Colonic mucosa (tissue), 4 donors: ENCODE results near the gene SRPK1. TPM values are rescaled to one million over a fixed set of nuclear protein-coding genes. Genes with fewer than 3 reads are reported as not detected.
A peak's percentile ranks its signal among the peaks of the same experiment; 100 is the strongest.

ENCODE experiments used
- DNase-seq: peaks from one replicate; pipeline ENCODE4 v3.0.0-alpha.2; 2020
- H3K27ac ChIP-seq: fragments of 200-600 bp; one replicate; pipeline ENCODE4 v1.8.0; 2021
- H3K27me3 ChIP-seq: fragments of 200-600 bp; one replicate; pipeline ENCODE4 v1.8.0; 2021
- H3K36me3 ChIP-seq: fragments of 200-600 bp; one replicate; pipeline ENCODE4 v1.8.0; 2021
- H3K4me1 ChIP-seq: fragments of 200-600 bp; one replicate; pipeline ENCODE4 v1.8.0; 2021; ENCODE audit warnings: mild to moderate bottlenecking
- H3K4me3 ChIP-seq: fragments of 200-600 bp; one replicate; pipeline ENCODE4 v1.8.0; 2021
- H3K9ac ChIP-seq, 2 donors: one replicate each; pipeline ENCODE4 v1.7.0; 2013; ENCODE audit warnings: control low read depth in 2 of 2, low read depth in 2 of 2, low read length in 2 of 2
- H3K9me3 ChIP-seq: fragments of 200-600 bp; one replicate; pipeline ENCODE4 v1.8.0; 2021
- intact Hi-C: fragments of 100-400 bp; cut with DNase I; formaldehyde crosslinking; loops from one replicate; pipeline ENCODE4 v1.14.1; 2022
- total RNA-seq, 2 donors: library from RNA; stranded (reverse); fragmentation: NEBNext Ultra II Directional in 1 of 2; extraction: Animal tissue kit (Norgen Biotek cat#: 25700) in 1 of 2; gene quantifications; one replicate each; pipeline ENCODE4 v1.2.1, GENCODE V29; 2021
- TF ChIP-seq, protein P1 (sequence below): fragments of 200-600 bp; IDR thresholded peaks from one replicate; pipeline ENCODE4 v1.8.0; 2022; ENCODE audit warnings: antibody characterized with exemption, mild to moderate bottlenecking
- donor health status: healthy.
- donor health status: DM: no; HTN: no; CAD: no.
- donor health status: DM: no; HTN: no; CAD: no.

SRPK1 gene
- total RNA-seq, 2 donors from 2014 or later, result 89.4 to 111 TPM

DNA sequence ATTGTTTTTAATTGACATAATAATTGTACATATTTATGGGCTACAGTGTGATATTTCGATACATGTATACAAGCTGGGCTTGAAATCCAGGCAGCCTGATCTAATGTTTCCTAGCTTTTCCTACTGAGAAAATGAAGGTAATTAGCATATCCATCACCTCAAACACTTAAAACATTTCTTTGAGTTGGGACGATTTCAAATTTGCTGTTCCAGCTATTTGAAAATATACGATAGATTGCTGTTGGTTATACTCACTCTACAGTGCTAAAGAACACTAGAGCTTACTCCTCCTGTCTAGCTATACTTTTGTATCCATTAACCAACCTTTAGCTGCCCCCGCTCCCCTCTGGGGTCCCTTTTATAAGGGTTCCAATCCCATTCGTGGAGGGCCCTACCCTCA is 111.1 kb downstream of the SRPK1 start:
- no peak overlapping the region for H3K4me3 ChIP-seq
- H3K36me3 ChIP-seq, result no peaks in the 10 kb centered on the region

DNA sequence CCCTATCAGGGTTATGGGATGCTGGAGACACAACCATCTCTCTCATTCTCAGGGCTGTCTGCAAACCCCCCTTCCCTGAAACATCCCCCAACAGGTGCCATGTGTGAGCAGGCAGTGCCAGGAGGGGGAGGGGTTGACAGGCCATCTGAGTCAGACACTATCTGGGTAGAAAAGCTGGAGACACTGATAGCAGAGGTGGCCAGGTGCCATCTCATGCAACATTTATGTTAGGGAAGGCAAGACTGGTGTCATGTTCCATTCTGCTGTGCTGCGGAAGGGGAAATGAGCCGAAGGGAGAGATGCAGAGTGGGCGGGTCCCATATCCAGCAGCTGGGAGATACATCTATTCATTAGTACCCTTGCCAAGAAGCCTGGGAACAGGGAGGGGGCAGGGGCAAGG is 112.2 kb downstream of the SRPK1 start:
- H3K27me3 ChIP-seq, result no peaks in the 10 kb centered on the region
- TF ChIP-seq, protein P1, sequence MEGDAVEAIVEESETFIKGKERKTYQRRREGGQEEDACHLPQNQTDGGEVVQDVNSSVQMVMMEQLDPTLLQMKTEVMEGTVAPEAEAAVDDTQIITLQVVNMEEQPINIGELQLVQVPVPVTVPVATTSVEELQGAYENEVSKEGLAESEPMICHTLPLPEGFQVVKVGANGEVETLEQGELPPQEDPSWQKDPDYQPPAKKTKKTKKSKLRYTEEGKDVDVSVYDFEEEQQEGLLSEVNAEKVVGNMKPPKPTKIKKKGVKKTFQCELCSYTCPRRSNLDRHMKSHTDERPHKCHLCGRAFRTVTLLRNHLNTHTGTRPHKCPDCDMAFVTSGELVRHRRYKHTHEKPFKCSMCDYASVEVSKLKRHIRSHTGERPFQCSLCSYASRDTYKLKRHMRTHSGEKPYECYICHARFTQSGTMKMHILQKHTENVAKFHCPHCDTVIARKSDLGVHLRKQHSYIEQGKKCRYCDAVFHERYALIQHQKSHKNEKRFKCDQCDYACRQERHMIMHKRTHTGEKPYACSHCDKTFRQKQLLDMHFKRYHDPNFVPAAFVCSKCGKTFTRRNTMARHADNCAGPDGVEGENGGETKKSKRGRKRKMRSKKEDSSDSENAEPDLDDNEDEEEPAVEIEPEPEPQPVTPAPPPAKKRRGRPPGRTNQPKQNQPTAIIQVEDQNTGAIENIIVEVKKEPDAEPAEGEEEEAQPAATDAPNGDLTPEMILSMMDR, result no peak

More for the DNA sequence above, 111.1 kb downstream of the SRPK1 start:
- H3K9me3 ChIP-seq, result no peaks in the 10 kb centered on the region
- H3K9ac ChIP-seq, result no peak overlapping the region
- H3K4me1 ChIP-seq, result no peaks in the 10 kb centered on the region
- no peaks in the 10 kb centered on the region for H3K27me3 ChIP-seq
- intact Hi-C loops, result no loop called here
- no peak for DNase-seq
- TF ChIP-seq, protein P1, result no peak
- no peak overlapping the region for H3K27ac ChIP-seq

DNA sequence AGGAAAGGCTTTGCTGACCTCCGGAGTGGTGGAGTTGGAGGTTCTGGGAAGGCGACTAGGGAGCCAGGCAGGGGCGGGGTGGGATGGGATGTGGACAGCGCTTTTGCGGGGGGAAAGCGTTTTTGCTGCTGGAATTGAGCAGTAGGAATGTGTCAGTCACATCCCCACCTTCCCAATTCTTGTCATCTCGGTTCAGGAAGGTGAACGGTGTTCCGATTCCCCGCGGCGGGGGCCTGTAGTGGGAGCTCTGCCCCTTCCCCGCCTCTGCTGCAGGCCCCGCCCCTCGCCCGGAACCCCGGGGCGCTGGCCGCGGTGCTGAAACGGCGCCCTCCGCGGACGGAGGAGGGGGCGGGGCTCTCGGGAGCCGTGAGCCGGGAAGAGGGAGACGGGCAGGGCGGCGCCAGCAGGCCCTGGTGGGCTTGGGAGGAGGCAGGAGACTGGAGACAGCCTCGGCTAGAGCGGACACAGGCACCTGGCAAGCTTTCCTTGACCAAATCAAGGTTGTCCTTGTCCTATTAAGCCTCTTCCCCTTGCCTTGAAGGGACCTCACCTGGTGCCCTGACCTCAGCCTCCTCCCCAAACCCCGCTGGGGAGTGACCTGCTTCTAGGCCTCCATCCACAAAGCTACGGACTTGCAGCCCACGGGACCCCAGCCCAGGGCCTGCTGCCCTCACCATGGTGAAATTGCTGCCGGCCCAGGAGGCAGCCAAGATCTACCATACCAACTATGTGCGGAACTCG is 115.7 kb downstream of the SRPK1 start, which contains the start of gene LHFPL5:
Gene LHFPL5 (plus strand): TSS at position 357 of the 741 bp plus-strand sequence. CDS start 319 bp downstream, at position 676.
- peak; percentile 32 for DNase-seq
- Histone ChIP-seq H3K4me1 (no peaks in the 10 kb centered on the region), H3K36me3 (no peaks in the 10 kb centered on the region), H3K27me3 (no peaks in the 10 kb centered on the region), H3K9ac (no peak within 1 kb of the TSS), H3K4me3 (no peak within 1 kb of the TSS), H3K9me3 (no peaks in the 10 kb centered on the region), H3K27ac (no peak within 1 kb of the TSS)
- TF ChIP-seq, protein P1, result no peak
- intact Hi-C loops, result no loop called here

More for the DNA sequence above, 112.2 kb downstream of the SRPK1 start:
- H3K9me3 ChIP-seq, result no peaks in the 10 kb centered on the region
- H3K4me3 ChIP-seq, result no peak overlapping the region
- DNase-seq, result no peak
- intact Hi-C loops, result no loop called here
- H3K27ac ChIP-seq, result no peak overlapping the region
- H3K36me3 ChIP-seq, result no peaks in the 10 kb centered on the region
- H3K9ac ChIP-seq, result no peak overlapping the region
- no peaks in the 10 kb centered on the region for H3K4me1 ChIP-seq

DNA sequence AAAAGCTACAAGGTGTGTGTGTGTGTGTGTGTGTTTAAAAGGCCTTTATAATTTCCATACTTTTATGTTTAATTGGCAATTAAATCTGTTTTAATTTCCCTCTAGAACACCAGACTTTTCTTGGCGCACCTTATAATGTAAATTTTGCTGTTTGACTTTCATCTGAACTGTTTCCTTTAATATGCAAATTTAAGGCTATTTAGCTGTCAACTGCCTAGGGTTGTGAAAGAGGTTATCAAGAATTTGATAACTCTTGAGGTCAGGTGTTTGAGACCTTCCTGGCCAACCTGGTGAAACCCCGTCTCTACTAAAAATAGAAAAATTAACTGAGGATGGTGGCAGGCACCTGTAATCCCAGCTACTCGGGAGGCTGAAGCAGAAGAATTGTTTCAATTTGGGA is 119.8 kb downstream of the SRPK1 start:
- H3K9ac ChIP-seq, result no peak overlapping the region
- no peaks in the 10 kb centered on the region for H3K9me3 ChIP-seq
- H3K4me3 ChIP-seq, result no peak overlapping the region
- DNase-seq, result no peak
- H3K27me3 ChIP-seq, result no peaks in the 10 kb centered on the region
- no peaks in the 10 kb centered on the region for H3K36me3 ChIP-seq
- intact Hi-C loops, result no loop called here
- no peak overlapping the region for H3K27ac ChIP-seq
- TF ChIP-seq, protein P1, result no peak
- no peaks in the 10 kb centered on the region for H3K4me1 ChIP-seq

DNA sequence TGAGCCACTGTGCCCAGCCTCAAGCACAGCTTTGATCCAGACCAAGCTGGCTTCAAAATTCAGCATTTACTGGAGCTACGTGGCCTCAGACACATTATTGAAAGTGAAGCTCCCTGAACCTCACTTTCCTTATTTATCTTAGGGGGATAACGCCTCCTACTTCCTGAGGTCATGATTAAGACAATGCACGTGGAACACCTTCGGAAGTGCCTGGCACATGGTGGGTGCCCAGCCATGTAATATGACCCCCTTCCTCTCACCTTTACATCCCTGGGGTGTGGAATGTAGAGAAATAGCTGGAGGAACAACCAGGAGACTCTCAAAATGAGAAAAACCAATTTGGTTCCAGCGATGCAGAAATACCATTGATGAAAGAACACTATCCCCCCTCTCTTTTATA is 122.2 kb downstream of the SRPK1 start:
- H3K9me3 ChIP-seq, result no peaks in the 10 kb centered on the region
- intact Hi-C loops, result no loop called here
- no peaks in the 10 kb centered on the region for H3K27me3 ChIP-seq
- H3K4me3 ChIP-seq, result no peak overlapping the region
- H3K9ac ChIP-seq, result no peak overlapping the region
- no peaks in the 10 kb centered on the region for H3K4me1 ChIP-seq
- no peak for DNase-seq
- no peak overlapping the region for H3K27ac ChIP-seq
- no peaks in the 10 kb centered on the region for H3K36me3 ChIP-seq
- TF ChIP-seq, protein P1, result no peak
